ENCODE measurements around the gene PKD2L2.

PKD2L2 gene

GRCh38 chr5:137975208-137975607 is 86.0 kb downstream of the PKD2L2 start:
- no peak for TF ChIP-seq CTCF (IDR thresholded peaks at IDR 0.05; ENCODE audit: poor library complexity, severe bottlenecking)
- ATAC-seq (ENCODE audit: low read depth) = no peak

GRCh38 chr5:137989419-137989818 is 100.2 kb downstream of the PKD2L2 start:
- H3K9me3 ChIP-seq (ENCODE audit: severe bottlenecking) = no peaks in the 10 kb centered on the region
- TF ChIP-seq CTCF (IDR thresholded peaks at IDR 0.05; ENCODE audit: poor library complexity, severe bottlenecking) = no peak
- no peak for DNase-seq (ENCODE audit: low spot score)
- no peak overlapping the region for H3K4me3 ChIP-seq (ENCODE audit: severe bottlenecking)
- H3K4me1 ChIP-seq (ENCODE audit: insufficient read depth, poor library complexity, severe bottlenecking) = no peaks in the 10 kb centered on the region
- peaks cover 33% of the 10 kb centered on the region for H3K36me3 ChIP-seq (ENCODE audit: low read depth)
- ATAC-seq (ENCODE audit: low read depth) = no peak
- H3K27me3 ChIP-seq (ENCODE audit: insufficient read depth, poor library complexity, severe bottlenecking) = no peaks in the 10 kb centered on the region
- H3K27ac ChIP-seq (ENCODE audit: poor library complexity, severe bottlenecking) = no peak overlapping the region

More at GRCh38 chr5:137975208-137975607, 86.0 kb downstream of the PKD2L2 start:
- no peaks in the 10 kb centered on the region for H3K27me3 ChIP-seq (ENCODE audit: insufficient read depth, poor library complexity, severe bottlenecking)
- no peak overlapping the region for H3K27ac ChIP-seq (ENCODE audit: poor library complexity, severe bottlenecking)
- H3K4me3 ChIP-seq (ENCODE audit: severe bottlenecking) = no peak overlapping the region
- no peaks in the 10 kb centered on the region for H3K9me3 ChIP-seq (ENCODE audit: severe bottlenecking)
- peaks cover 29% of the 10 kb centered on the region for H3K36me3 ChIP-seq (ENCODE audit: low read depth)
- no peak for DNase-seq (ENCODE audit: low spot score)
- no peaks in the 10 kb centered on the region for H3K4me1 ChIP-seq (ENCODE audit: insufficient read depth, poor library complexity, severe bottlenecking)

All from RWPE2 (cell line).